Islet precursor cell (in vitro differentiated cells): ENCODE data around the gene MRC2.
"Not testable (repeated sequence)": the region's sequence is repeated elsewhere in the genome, so short reads cannot be mapped to it uniquely, and the experiment has no call there.

ENCODE experiments used
- DNase-seq: peaks from one replicate; pipeline ENCODE4 v3.0.0-alpha.2; 2018

Gene MRC2

GRCh38 chr17:62613095-62613494 is 14.4 kb upstream of the MRC2 start:
- not testable (repeated sequence) for DNase-seq

- DNase-seq: peak; percentile 91
Measured at GRCh38 chr17:62614142-62614541, 13.3 kb upstream of the MRC2 start.

GRCh38 chr17:62615503-62615902 is 12.0 kb upstream of the MRC2 start:
- peak; percentile 53 for DNase-seq

- peak; percentile 99 for DNase-seq
Measured at GRCh38 chr17:62616993-62617893, 10.2 kb upstream of the MRC2 start.

GRCh38 chr17:62617894-62618472 is 9.5 kb upstream of the MRC2 start:
- peak; percentile 60 for DNase-seq

GRCh38 chr17:62618647-62619416 is 8.6 kb upstream of the MRC2 start:
- DNase-seq: peak; percentile 52

GRCh38 chr17:62619417-62620155 is 7.9 kb upstream of the MRC2 start:
- peak; percentile 52 for DNase-seq

- no peak for DNase-seq
Measured at GRCh38 chr17:62621223-62621622, 6.2 kb upstream of the MRC2 start.

GRCh38 chr17:62625184-62625869 is 2.1 kb upstream of the MRC2 start:
- peak; percentile 58 for DNase-seq

GRCh38 chr17:62625870-62626200 is 1.6 kb upstream of the MRC2 start:
- peak; percentile 66 for DNase-seq

GRCh38 chr17:62626719-62627218 is 701 bp upstream of the MRC2 start:
- no peak for DNase-seq

GRCh38 chr17:62627904-62628633 is 599 bp downstream of the MRC2 start:
- peak; percentile 80 for DNase-seq

GRCh38 chr17:62628831-62629555 is 1.5 kb downstream of the MRC2 start:
- peak; percentile 90 for DNase-seq

- no peak for DNase-seq
Measured at GRCh38 chr17:62629556-62630364, 2.3 kb downstream of the MRC2 start.

- DNase-seq: peak; percentile 53
Measured at GRCh38 chr17:62630365-62631085, 3.1 kb downstream of the MRC2 start.

GRCh38 chr17:62631086-62631935 is 3.8 kb downstream of the MRC2 start:
- peak; percentile 49 for DNase-seq

- DNase-seq: peak; percentile 51
Measured at GRCh38 chr17:62631936-62632924, 4.8 kb downstream of the MRC2 start.
